ENCODE results near the gene PCDHB5. TPM values are rescaled to one million over a fixed set of nuclear protein-coding genes. Genes with fewer than 3 reads are reported as not detected.
A peak's percentile ranks its signal among the peaks of the same experiment; 100 is the strongest.

The PCDHB5 gene
- total and polyA plus RNA-seq, 9 of the 15 experiments (the other 6 are each of a cell fraction or from before 2014, with no cell fraction given): not detected

DNA sequence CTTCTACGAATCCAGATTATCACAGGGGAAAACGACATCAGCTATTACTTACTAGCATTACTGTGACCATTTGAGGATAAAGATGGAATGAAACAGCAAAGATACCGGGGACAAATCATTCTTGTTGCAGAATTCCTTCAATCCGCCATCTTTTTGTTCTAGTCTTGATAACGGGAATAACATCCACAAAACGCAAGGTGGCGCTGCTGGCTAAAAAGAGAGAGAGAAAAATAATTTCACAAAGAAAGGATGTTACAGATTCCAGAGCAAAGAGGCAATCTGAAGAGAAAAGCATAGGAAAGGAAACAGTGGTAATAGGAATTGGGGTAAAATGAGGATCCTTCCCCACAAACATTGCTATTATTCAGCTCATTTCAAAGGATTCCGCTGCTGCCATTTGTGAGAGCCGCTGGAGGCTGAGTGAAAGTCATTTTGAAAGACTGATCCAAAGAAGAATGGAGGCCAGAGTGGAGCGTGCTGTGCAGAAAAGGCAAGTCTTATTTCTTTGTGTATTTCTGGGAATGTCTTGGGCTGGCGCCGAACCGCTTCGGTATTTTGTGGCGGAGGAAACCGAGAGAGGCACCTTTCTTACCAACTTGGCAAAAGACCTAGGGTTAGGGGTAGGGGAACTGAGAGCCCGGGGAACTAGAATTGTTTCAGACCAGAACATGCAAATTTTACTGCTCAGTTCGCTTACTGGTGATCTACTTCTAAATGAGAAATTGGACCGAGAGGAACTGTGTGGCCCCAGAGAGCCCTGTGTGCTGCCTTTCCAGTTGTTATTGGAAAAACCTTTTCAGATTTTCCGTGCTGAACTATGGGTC, 37.6 kb downstream of the PCDHB5 start, which contains the start of gene PCDHB7:
PCDHB7 (plus strand) TSS at position 264 of the 824 bp plus-strand sequence; CDS start at position 456, 192 bp downstream.
- Histone ChIP-seq H3K27me3 (ENCODE audit: control insufficient read depth in 2 of 2, insufficient read depth in 2 of 2, low read length in 2 of 2) (peaks cover 3 to 6% of the 10 kb centered on the region in 2 experiments; a peak in 3 of 5 replicates), H3K36me3 (ENCODE audit: control insufficient read depth, insufficient read depth, low read length) (no peaks in the 10 kb centered on the region), H3K9me3 (replicated peaks; ENCODE audit: control insufficient read depth, insufficient read depth, low read depth, low read length) (no peaks in the 10 kb centered on the region), H3K4me3 (no peak within 1 kb of the TSS), H3K9ac (ENCODE audit: insufficient read depth in 1 of 2, low read depth in 2 of 2, low read length in 2 of 2) (no peak within 1 kb of the TSS), H3K27ac (ENCODE audit: extremely low read depth, low read depth, low read length) (no peak within 1 kb of the TSS), H4K20me1 (replicated peaks; ENCODE audit: control insufficient read depth, insufficient read depth, low read length) (no peaks in the 10 kb centered on the region), H3K4me2 (ENCODE audit: insufficient read depth, low read length) (no peak within 1 kb of the TSS), H2AFZ (ENCODE audit: low read depth, low read length) (0 out of 2 replicates have a peak within 1 kb of the TSS, but pooled peaks have one; percentile 15), H3K79me2 (ENCODE audit: control insufficient read depth, insufficient read depth, low read length) (no peaks in the 10 kb centered on the region), H3K9me1 (ENCODE audit: control insufficient read depth, insufficient read depth, low read length) (no peaks in the 10 kb centered on the region), H3K4me1 (replicated peaks in 1 of 2; ENCODE audit: control insufficient read depth in 2 of 2, insufficient read depth in 2 of 2, low read length in 2 of 2) (no peaks in the 10 kb centered on the region)
- ATAC-seq (no peak), DNase-seq (ENCODE audit: extremely low read depth in 1 of 4, low spot score in 3 of 4) (peak; percentile 20 to 45 (median 30)), FAIRE-seq (peak; percentile 59)
- 0% methylated on average over 20 of the region's 20 CpGs for WGBS (ENCODE audit: insufficient coverage, low coverage, missing lambda C conversion rate)
- in situ Hi-C loops (cut with MboI): no loop called here
- ChIA-PET CTCF (ENCODE audit: low intra/inter-chr PET ratio) (interaction anchor here (0.6 kb wide), 1 partner anchor 32 kb away, joined by 3 read pairs; no protein-coding TSS in a partner anchor), POLR2A (no interaction called here)
- no TSS peak for BruUV-seq (replicated peaks)
- TF ChIP-seq YY1 (IDR thresholded peaks at IDR 0.05; ENCODE audit: borderline replicate concordance in 1 of 3, control insufficient read depth in 1 of 3, extremely low read depth in 1 of 3, insufficient read depth in 3 of 3, insufficient read length in 1 of 3, insufficient replicate concordance in 2 of 3, low read depth in 1 of 3, low read length in 2 of 3) (peak in 1 of 3 experiments; percentile 72), RAD21 (CRISPR knock-in tag; conservative IDR thresholded peaks at IDR 0.05 in 1 of 2, IDR thresholded peaks at IDR 0.05 in 1 of 2) (peak in 1 of 2 experiments; percentile 26; a peak in 1 of 4 replicates), CSDE1 (IDR thresholded peaks at IDR 0.05) (no peak), KLF1 (tag; IDR thresholded peaks at IDR 0.05) (no peak), FOXA1 (IDR thresholded peaks at IDR 0.05; ENCODE audit: borderline replicate concordance) (no peak), CEBPB (tag; IDR thresholded peaks at IDR 0.05) (no peak)
- TF ChIP-seq, protein P1, sequence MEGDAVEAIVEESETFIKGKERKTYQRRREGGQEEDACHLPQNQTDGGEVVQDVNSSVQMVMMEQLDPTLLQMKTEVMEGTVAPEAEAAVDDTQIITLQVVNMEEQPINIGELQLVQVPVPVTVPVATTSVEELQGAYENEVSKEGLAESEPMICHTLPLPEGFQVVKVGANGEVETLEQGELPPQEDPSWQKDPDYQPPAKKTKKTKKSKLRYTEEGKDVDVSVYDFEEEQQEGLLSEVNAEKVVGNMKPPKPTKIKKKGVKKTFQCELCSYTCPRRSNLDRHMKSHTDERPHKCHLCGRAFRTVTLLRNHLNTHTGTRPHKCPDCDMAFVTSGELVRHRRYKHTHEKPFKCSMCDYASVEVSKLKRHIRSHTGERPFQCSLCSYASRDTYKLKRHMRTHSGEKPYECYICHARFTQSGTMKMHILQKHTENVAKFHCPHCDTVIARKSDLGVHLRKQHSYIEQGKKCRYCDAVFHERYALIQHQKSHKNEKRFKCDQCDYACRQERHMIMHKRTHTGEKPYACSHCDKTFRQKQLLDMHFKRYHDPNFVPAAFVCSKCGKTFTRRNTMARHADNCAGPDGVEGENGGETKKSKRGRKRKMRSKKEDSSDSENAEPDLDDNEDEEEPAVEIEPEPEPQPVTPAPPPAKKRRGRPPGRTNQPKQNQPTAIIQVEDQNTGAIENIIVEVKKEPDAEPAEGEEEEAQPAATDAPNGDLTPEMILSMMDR (IDR thresholded peaks at IDR 0.05 in 2 of 3, conservative IDR thresholded peaks at IDR 0.05 in 1 of 3; ENCODE audit: insufficient read depth in 2 of 3, low read depth in 1 of 3, low read length in 3 of 3): peak; percentile 43 to 68 (median 65); a peak in 5 of 6 replicates
- TF ChIP-seq, protein P2, sequence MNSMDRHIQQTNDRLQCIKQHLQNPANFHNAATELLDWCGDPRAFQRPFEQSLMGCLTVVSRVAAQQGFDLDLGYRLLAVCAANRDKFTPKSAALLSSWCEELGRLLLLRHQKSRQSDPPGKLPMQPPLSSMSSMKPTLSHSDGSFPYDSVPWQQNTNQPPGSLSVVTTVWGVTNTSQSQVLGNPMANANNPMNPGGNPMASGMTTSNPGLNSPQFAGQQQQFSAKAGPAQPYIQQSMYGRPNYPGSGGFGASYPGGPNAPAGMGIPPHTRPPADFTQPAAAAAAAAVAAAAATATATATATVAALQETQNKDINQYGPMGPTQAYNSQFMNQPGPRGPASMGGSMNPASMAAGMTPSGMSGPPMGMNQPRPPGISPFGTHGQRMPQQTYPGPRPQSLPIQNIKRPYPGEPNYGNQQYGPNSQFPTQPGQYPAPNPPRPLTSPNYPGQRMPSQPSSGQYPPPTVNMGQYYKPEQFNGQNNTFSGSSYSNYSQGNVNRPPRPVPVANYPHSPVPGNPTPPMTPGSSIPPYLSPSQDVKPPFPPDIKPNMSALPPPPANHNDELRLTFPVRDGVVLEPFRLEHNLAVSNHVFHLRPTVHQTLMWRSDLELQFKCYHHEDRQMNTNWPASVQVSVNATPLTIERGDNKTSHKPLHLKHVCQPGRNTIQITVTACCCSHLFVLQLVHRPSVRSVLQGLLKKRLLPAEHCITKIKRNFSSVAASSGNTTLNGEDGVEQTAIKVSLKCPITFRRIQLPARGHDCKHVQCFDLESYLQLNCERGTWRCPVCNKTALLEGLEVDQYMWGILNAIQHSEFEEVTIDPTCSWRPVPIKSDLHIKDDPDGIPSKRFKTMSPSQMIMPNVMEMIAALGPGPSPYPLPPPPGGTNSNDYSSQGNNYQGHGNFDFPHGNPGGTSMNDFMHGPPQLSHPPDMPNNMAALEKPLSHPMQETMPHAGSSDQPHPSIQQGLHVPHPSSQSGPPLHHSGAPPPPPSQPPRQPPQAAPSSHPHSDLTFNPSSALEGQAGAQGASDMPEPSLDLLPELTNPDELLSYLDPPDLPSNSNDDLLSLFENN (IDR thresholded peaks at IDR 0.05; ENCODE audit: low read depth in 2 of 2, low read length in 2 of 2): no peak
- intact Hi-C loops (cut with micrococcal nuclease): no loop called here
